SH-SY5Y (cell line): ENCODE results near the gene RHOG.

Experiments used
- GATA2 ChIP-seq: IDR thresholded peaks from 2 replicates; pipeline ENCODE4 v1.6.1; 2011; ENCODE audit warnings: mild to moderate bottlenecking, low read depth, low read length
- GATA3 ChIP-seq: IDR thresholded peaks from 2 replicates; pipeline ENCODE4 v1.6.1; 2011; ENCODE audit warnings: low read depth, mild to moderate bottlenecking, low read length, moderate library complexity

GRCh38 chr11:3838504-3838903 lies 2.3 kb downstream of the RHOG start:
- TF ChIP-seq GATA3 = no peak
- TF ChIP-seq GATA2 = no peak
